GM21786 (cell line): ENCODE results near the gene SMAD9.
A peak's percentile ranks its signal among the peaks of the same experiment; 100 is the strongest.

Source experiments
- ATAC-seq: cut with Tn5 transposase; IDR thresholded peaks from one replicate; pipeline ENCODE4 v1.9.1; 2021; ENCODE audit not compliant: unreplicated experiment

SMAD9 gene

DNA sequence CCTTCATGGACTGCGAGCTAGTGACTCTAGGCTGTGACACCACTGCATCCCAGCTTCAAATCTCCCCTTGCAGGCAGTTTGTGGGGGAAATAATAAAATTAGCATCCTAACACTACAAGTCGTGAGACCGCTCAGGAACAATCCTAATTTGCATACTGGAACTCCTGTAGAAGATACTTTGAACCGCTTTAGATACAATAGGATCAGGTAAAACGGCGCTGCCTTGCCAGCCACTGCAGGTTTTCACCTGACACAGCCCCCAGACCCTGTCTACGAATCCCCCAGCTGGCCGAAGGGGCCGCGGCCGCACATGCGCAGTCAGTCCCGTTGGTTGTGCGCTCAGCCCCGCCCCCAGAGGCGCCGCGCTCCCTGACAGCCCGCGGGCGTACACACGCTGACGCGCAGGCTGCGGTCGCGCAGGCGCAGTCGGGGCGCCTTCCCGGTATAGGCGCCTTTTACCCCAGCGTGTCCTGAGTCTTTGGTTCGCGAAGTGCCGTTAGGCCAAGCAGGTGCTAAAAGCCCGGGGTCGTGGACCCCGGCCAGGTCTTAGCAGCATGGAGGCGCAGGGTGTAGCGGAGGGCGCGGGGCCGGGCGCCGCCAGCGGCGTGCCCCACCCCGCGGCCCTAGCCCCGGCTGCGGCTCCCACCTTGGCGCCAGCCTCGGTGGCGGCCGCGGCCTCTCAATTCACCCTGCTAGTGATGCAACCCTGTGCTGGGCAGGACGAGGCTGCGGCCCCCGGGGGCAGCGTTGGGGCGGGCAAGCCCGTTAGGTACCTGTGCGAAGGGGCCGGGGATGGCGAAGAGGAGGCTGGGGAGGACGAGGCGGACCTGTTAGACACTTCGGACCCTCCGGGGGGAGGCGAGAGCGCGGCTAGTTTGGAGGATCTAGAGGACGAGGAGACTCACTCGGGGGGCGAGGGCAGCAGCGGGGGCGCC lies 101.0 kb downstream of the SMAD9 start, which contains the start of gene RFXAP:
Gene RFXAP, plus strand, starts transcription at position 419 of the 935 bp plus-strand sequence. Its CDS starts 136 bp downstream, at position 555.
- peak; percentile 77 for ATAC-seq

DNA sequence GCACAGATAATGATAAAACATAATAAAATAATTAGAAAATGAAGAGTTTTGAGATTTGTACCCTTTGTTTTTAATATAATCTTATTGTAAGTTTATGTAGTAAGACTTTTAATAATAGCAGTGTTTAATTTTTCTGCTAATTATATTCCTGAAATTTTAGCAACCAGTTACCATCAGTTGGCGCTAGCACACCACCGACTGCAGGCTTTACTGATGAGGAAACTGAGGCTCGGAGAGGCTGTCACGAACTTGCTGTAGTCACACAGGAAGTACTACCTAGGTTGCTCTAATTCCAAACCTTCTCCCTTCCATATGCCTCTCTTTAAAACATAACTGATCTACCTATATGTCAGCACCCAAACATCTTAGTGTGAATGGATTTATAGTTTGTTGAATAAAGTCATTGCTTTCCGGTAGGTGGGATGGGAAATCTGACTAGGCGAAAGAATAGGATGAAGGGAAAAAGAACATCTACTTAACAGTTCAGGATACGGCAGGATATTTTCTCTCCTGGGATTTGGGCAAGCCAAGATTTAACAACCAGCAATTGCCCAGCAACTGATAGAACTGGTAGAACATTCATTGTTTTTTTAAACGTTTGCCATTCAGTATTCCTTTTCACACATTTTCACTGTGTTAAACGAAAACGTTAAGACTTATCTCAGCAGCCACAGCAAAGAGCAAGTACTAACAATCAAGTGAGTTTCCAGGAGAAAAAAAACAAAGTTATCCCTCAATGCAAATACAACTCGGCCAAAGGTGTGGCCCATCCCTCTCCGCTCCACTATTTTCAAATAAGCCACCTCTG lies 101.8 kb downstream of the SMAD9 start:
- ATAC-seq, result no peak

DNA sequence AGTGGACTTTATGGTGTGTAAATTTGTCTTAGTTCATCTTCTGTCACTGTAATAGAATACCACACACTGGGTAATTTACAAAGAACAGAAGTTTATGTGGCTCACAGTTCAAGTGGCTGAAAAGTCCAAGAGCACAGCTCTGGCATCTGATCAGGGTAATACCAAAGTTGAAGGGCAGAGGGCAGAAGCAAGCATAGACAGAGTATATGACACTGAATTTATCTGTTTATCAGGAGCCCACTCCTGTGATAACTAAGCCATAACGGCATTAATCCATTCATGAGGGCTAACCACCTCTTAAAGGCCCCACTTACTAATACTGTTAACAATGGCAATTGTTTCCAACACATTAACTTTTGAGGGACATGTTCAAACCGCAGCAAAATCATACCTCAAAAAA lies 105.0 kb downstream of the SMAD9 start:
- no peak for ATAC-seq

GRCh38 chr13:36814465-36814864 lies 105.6 kb downstream of the SMAD9 start:
- ATAC-seq, result no peak

GRCh38 chr13:36813225-36813624 lies 106.8 kb downstream of the SMAD9 start:
- no peak for ATAC-seq

DNA sequence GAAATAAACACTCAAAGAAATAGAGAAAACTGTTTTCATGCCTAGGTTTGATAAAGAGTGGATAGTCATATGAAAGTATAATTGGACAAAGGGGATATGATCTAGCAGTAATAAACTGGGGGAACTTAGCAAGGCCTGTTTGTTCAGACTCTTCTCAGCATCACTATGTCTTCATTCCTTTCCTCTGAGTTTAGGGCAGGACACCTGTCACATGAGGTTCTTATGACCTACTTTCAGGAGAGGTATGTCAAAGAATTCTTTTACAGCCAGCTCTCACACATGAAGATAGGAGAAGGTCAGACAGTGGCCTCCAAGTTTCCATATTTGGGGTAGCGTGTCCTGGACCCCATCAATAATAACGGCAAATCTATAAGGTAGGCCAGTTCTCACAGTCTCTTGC lies 112.4 kb downstream of the SMAD9 start:
- ATAC-seq, result no peak

GRCh38 chr13:36806102-36806501 lies 113.9 kb downstream of the SMAD9 start:
- ATAC-seq, result no peak

GRCh38 chr13:36804588-36804987 lies 115.5 kb downstream of the SMAD9 start:
- no peak for ATAC-seq

- ATAC-seq, result no peak
Measured at GRCh38 chr13:36801035-36801434, 119.0 kb downstream of the SMAD9 start.

DNA sequence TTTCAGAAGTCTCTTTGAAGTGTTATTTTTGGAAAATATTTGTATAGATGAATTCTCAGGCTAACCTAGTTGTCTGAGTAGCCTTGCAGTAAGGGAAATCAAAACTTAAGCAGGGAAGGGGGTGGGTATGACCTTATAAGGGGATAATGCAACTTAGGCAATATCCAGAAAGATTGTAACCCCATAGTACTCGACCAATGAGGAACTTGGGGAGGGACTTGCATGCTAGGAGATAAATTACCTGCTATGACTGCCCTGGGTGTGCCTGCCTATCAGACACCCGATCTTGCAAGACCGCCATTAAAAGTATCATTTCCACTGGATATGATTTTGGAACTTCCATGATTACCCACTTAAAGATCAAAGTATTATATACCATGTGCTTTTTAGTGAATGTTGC lies 124.0 kb downstream of the SMAD9 start:
- no peak for ATAC-seq

DNA sequence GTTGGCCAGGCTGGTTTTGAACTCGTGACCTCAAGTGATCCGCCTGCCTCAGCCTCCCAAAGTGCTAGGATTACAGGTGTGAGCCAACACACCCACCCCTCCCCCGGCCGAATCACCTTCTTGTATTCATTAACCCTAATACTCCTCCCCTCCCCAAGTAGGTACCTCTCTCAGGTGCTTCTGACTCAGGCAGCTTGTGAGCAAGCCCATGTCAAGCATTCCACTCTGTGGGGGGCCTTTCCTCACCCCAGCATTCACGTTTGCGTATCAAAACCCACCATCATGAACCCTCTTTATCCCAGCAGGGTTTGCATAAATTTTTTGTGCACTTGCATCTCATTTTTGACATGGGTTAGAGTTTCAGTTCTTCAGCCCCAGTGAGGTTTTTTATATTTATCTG lies 124.6 kb downstream of the SMAD9 start:
- ATAC-seq, result no peak
